ENCODE data around the gene AMMECR1. TPM values are rescaled to one million over a fixed set of nuclear protein-coding genes. Genes with fewer than 3 reads are reported as not detected.

Gene AMMECR1
- total RNA-seq, 2 donors from 2014 or later = 1.7 to 2.5 TPM

DNA sequence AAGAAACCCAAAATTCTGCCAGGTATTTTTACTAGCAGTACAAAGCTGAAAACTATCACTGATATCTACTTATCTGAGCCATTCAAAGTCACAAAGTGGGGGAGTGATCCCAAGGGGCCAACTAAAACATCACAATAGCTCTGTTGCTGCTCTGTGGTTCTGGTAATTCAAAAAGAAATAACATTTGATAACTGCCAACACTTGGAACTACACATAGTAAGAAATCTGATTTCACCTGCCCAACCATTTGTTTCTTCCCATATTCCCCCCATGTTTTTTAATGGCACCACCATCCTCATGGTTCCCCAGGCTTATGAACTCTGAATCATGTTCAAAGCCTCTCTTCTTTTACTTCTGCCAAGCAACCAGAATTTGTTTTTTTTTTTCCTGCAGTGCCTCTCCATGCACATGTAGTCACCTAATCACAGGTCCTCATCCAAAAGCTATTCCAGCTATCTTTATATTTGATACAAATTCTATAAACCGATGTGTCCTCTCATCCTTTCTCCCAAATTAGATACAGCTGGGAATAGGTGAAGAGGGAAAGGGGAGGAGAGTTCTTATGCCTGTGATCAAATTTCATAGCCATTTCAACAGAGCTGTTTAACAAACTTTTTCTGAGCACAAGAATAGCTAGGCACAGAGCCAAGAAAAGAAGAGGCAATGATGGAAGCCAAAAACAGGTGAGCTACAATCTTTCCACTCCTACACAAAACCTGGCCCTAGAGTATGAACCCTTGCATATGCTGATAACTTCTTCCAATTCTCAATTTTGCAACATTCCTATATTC is 7.7 kb downstream of the AMMECR1 start:
- DNase-seq (ENCODE audit: low spot score) = no peak
- H3K9me3 ChIP-seq = no peaks in the 10 kb centered on the region
- H3K4me3 ChIP-seq = no peak overlapping the region
- H3K36me3 ChIP-seq = no peaks in the 10 kb centered on the region
- H3K27ac ChIP-seq = no peak overlapping the region
- no peaks in the 10 kb centered on the region for H3K27me3 ChIP-seq
- TF ChIP-seq, protein P1, sequence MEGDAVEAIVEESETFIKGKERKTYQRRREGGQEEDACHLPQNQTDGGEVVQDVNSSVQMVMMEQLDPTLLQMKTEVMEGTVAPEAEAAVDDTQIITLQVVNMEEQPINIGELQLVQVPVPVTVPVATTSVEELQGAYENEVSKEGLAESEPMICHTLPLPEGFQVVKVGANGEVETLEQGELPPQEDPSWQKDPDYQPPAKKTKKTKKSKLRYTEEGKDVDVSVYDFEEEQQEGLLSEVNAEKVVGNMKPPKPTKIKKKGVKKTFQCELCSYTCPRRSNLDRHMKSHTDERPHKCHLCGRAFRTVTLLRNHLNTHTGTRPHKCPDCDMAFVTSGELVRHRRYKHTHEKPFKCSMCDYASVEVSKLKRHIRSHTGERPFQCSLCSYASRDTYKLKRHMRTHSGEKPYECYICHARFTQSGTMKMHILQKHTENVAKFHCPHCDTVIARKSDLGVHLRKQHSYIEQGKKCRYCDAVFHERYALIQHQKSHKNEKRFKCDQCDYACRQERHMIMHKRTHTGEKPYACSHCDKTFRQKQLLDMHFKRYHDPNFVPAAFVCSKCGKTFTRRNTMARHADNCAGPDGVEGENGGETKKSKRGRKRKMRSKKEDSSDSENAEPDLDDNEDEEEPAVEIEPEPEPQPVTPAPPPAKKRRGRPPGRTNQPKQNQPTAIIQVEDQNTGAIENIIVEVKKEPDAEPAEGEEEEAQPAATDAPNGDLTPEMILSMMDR (IDR thresholded peaks at IDR 0.05) = no peak
- no peaks in the 10 kb centered on the region for H3K4me1 ChIP-seq

DNA sequence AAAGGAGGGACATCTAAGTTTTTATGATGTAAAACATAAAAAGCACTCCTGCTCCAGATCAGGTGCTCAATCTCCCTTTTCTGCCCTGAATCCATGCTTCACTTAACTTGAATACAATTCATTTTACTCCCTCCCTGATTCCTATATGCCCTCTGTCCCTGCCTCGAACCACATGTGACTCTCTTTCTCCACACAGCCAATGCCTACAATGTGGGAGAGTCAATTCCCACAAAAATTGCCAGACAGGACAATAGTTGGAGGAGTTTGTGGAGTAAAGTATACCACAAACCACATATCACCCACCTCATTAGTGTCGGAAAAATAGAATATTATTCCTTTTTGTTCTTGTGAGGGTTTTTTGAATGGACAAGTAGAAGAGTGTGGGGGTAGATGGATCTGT is 9.7 kb downstream of the AMMECR1 start:
- no peaks in the 10 kb centered on the region for H3K9me3 ChIP-seq
- no peaks in the 10 kb centered on the region for H3K36me3 ChIP-seq
- TF ChIP-seq, protein P1 (IDR thresholded peaks at IDR 0.05) = no peak
- no peak overlapping the region for H3K4me3 ChIP-seq
- no peak for DNase-seq (ENCODE audit: low spot score)
- no peaks in the 10 kb centered on the region for H3K27me3 ChIP-seq
- no peaks in the 10 kb centered on the region for H3K4me1 ChIP-seq
- no peak overlapping the region for H3K27ac ChIP-seq

DNA sequence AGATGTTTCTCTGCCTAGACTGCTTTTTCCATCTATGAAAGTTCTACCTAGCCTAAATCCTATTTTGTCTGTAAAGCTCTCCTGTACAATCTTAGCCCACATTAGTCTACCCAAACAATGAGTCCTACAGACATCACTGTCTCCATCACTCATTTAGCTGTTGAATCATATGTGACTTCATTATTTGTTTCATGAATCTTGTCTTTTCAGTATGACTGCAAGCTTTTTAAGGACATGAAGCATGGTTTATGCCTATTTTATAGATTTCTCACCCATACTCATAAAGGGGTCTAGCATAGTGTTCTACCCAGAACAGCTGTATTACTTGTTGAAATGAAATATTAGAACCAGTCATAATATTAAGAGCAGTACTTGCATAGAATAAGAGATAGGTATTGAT is 13.0 kb downstream of the AMMECR1 start:
- H3K36me3 ChIP-seq = no peaks in the 10 kb centered on the region
- TF ChIP-seq, protein P1 (IDR thresholded peaks at IDR 0.05) = no peak
- H3K27me3 ChIP-seq = no peaks in the 10 kb centered on the region
- DNase-seq (ENCODE audit: low spot score) = no peak
- no peak overlapping the region for H3K27ac ChIP-seq
- no peaks in the 10 kb centered on the region for H3K4me1 ChIP-seq
- H3K9me3 ChIP-seq = no peaks in the 10 kb centered on the region
- H3K4me3 ChIP-seq = no peak overlapping the region

DNA sequence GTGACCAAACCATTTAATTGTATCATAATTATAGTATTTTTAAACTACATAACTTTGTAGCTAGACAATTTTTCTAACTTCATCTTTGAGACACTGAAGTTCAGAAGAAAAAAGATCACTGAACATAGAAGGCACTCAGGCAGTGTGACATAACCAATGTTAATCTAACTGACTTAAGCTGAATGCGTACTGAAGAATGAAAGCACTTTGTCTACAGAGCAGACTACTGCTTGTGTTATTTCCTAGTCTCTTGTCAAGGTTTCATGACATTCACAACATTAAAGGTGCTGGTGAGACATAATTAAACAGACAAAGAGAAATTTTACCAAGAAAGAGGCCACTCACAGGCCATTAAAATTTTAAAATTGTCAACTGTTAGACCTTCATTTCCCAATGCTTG is 13.5 kb downstream of the AMMECR1 start:
- Histone ChIP-seq H3K27me3 (no peaks in the 10 kb centered on the region), H3K36me3 (no peaks in the 10 kb centered on the region), H3K4me1 (no peaks in the 10 kb centered on the region), H3K9me3 (no peaks in the 10 kb centered on the region), H3K27ac (no peak overlapping the region), H3K4me3 (no peak overlapping the region)
- no peak for DNase-seq (ENCODE audit: low spot score)
- TF ChIP-seq, protein P1 (IDR thresholded peaks at IDR 0.05) = no peak

DNA sequence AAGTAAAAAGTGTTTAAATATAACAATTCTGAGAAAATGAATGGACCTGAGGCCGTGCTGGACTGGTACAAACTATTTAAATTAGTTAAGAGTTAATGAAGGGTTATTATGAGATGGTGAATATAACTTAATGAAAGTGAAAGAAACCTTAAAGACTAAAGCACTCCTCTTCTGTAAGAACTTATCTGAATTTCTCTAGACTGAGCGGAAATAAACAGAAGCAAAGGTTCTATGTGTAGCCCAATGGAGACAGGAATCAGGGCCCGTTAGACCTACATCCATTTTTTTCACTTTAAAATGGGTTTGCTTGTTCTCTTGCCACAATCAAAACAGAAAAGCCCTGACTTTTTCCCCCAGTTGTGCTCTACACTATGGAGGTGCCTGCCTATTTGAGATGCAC is 14.9 kb downstream of the AMMECR1 start:
- Histone ChIP-seq H3K9me3 (no peaks in the 10 kb centered on the region), H3K27me3 (no peaks in the 10 kb centered on the region), H3K4me3 (no peak overlapping the region), H3K4me1 (no peaks in the 10 kb centered on the region), H3K36me3 (no peaks in the 10 kb centered on the region), H3K27ac (no peak overlapping the region)
- no peak for DNase-seq (ENCODE audit: low spot score)
- TF ChIP-seq, protein P1 (IDR thresholded peaks at IDR 0.05) = no peak

DNA sequence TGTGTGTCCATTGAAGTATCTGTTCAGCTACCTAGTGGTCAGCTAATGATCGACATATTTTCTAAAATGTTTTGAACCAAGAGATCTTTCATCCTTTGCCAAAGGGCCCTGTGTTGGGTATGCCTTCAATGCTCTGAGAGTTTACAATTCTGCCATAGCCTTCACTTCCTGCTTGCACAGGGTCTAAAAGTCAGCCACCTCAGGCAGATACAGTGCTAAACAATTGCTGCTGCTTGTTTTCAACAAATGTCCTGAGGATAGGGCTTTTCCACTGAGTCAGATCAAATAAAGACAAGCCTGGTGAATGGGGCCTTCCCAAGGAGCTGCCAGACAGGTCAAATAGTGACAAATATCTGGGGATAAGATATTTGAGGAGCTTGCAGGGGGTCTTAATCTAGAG is 16.7 kb downstream of the AMMECR1 start:
- no peak for DNase-seq (ENCODE audit: low spot score)
- Histone ChIP-seq H3K27ac (no peak overlapping the region), H3K36me3 (no peaks in the 10 kb centered on the region), H3K9me3 (peaks cover 0 to 9% of the 10 kb centered on the region in 2 donors), H3K4me1 (no peaks in the 10 kb centered on the region), H3K4me3 (no peak overlapping the region), H3K27me3 (no peaks in the 10 kb centered on the region)
- TF ChIP-seq, protein P1 (IDR thresholded peaks at IDR 0.05) = no peak
